COLO829 (cell line): ENCODE results near the gene RFFL.

Experiments used
- DNase-seq: peaks from one replicate; pipeline ENCODE4 v3.0.0; 2012; ENCODE audit warnings: low spot score

Gene RFFL

GRCh38 chr17:35081638-35082037, 18.1 kb upstream of the RFFL start:
- DNase-seq: no peak

GRCh38 chr17:35080536-35080935, 17.0 kb upstream of the RFFL start:
- DNase-seq: no peak

- no peak for DNase-seq
Observed at GRCh38 chr17:35079547-35080423, 16.3 kb upstream of the RFFL start.

- no peak for DNase-seq
Observed at GRCh38 chr17:35076874-35077273, 13.4 kb upstream of the RFFL start.

GRCh38 chr17:35074711-35075707, 11.5 kb upstream of the RFFL start:
- peak; percentile 59 for DNase-seq

- DNase-seq: no peak
Observed at GRCh38 chr17:35073991-35074627, 10.6 kb upstream of the RFFL start.

- DNase-seq: no peak
Observed at GRCh38 chr17:35073183-35073790, 9.8 kb upstream of the RFFL start.

GRCh38 chr17:35069311-35069710, 5.8 kb upstream of the RFFL start:
- no peak for DNase-seq

- DNase-seq: no peak
Observed at GRCh38 chr17:35068249-35068648, 4.7 kb upstream of the RFFL start.

- no peak for DNase-seq
Observed at GRCh38 chr17:35065880-35066279, 2.4 kb upstream of the RFFL start.

- no peak for DNase-seq
Observed at GRCh38 chr17:35064516-35065215, 1.2 kb upstream of the RFFL start.

GRCh38 chr17:35062308-35062707, 1.2 kb downstream of the RFFL start:
- DNase-seq: no peak

GRCh38 chr17:35057332-35057915, 6.1 kb downstream of the RFFL start:
- no peak for DNase-seq

- no peak for DNase-seq
Observed at GRCh38 chr17:35056013-35056412, 7.5 kb downstream of the RFFL start.

- DNase-seq: no peak
Observed at GRCh38 chr17:35053204-35053603, 10.3 kb downstream of the RFFL start.

GRCh38 chr17:35052780-35053179, 10.7 kb downstream of the RFFL start:
- DNase-seq: no peak

- DNase-seq: no peak
Observed at GRCh38 chr17:35052241-35052610, 11.3 kb downstream of the RFFL start.

GRCh38 chr17:35051579-35052240, 11.8 kb downstream of the RFFL start:
- DNase-seq: no peak

- no peak for DNase-seq
Observed at GRCh38 chr17:35051183-35051578, 12.3 kb downstream of the RFFL start.

- DNase-seq: no peak
Observed at GRCh38 chr17:35050170-35050569, 13.3 kb downstream of the RFFL start.
